ENCODE data around the gene MTG1. TPM values are rescaled to one million over a fixed set of nuclear protein-coding genes. Genes with fewer than 3 reads are reported as not detected.
"Not testable (repeated sequence)": the region's sequence is repeated elsewhere in the genome, so short reads cannot be mapped to it uniquely, and the experiment has no call there.

MTG1 gene
- total and polyA plus RNA-seq, 12 donors = 17.4 to 36.2 (median 23.8) TPM

DNA sequence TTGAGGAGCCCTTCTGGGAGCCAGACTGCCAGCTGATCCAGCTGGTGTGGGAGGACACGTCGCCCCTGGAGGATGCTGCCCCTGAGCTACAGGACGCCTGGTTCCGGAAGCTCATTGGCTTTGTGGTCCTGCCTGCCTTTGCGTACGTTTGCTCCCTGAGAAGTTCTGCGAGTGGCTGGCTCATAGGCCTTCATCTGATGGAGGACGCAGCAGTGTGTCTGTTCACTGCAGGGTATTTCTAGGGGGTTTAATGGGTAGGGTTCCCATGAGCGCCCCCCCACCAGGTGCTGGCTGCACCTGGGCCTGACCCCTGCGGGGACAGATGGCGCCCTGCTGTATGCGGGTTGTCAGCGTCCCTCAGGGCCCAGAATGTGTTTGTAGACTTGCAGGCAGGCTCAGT is 9.9 kb upstream of the MTG1 start:
- Histone ChIP-seq H3K9me3 (no peaks in the 10 kb centered on the region), H3K36me3 (peaks cover 0 to 33% (median 0%) of the 10 kb centered on the region in 9 donors), H3K4me1 (peaks cover 0 to 21% (median 7%) of the 10 kb centered on the region in 9 donors), H3K4me3 (no peak overlapping the region), H3K27ac (no peak overlapping the region), H3K27me3 (no peaks in the 10 kb centered on the region)
- DNase-seq = no peak
- 92 to 93% methylated on average over 13 of the region's 13 CpGs for WGBS, 2 donors
- TF ChIP-seq, protein P1, sequence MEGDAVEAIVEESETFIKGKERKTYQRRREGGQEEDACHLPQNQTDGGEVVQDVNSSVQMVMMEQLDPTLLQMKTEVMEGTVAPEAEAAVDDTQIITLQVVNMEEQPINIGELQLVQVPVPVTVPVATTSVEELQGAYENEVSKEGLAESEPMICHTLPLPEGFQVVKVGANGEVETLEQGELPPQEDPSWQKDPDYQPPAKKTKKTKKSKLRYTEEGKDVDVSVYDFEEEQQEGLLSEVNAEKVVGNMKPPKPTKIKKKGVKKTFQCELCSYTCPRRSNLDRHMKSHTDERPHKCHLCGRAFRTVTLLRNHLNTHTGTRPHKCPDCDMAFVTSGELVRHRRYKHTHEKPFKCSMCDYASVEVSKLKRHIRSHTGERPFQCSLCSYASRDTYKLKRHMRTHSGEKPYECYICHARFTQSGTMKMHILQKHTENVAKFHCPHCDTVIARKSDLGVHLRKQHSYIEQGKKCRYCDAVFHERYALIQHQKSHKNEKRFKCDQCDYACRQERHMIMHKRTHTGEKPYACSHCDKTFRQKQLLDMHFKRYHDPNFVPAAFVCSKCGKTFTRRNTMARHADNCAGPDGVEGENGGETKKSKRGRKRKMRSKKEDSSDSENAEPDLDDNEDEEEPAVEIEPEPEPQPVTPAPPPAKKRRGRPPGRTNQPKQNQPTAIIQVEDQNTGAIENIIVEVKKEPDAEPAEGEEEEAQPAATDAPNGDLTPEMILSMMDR (IDR thresholded peaks at IDR 0.05) = no peak
- ATAC-seq = no peak
- intact Hi-C loops (cut with DNase I) = no loop called here

GRCh38 chr10:133385214-133385613 is 8.7 kb upstream of the MTG1 start:
- no peak for DNase-seq
- peaks cover 0 to 33% (median 0%) of the 10 kb centered on the region in 9 donors for H3K36me3 ChIP-seq
- no peaks in the 10 kb centered on the region for H3K27me3 ChIP-seq
- H3K27ac ChIP-seq = no peak overlapping the region
- no peaks in the 10 kb centered on the region for H3K9me3 ChIP-seq
- intact Hi-C loops (cut with DNase I) = no loop called here
- 95 to 97% methylated on average over 2 of the region's 2 CpGs for WGBS, 2 donors
- TF ChIP-seq, protein P1 (IDR thresholded peaks at IDR 0.05) = no peak
- H3K4me3 ChIP-seq = no peak overlapping the region
- H3K4me1 ChIP-seq = peaks cover 0 to 26% (median 1%) of the 10 kb centered on the region in 9 donors
- ATAC-seq = no peak

- H3K4me3 ChIP-seq; ATAC-seq; H3K9me3 ChIP-seq; H3K27me3 ChIP-seq; DNase-seq; H3K27ac ChIP-seq; intact Hi-C loops (cut with DNase I): not testable (repeated sequence)
- peaks cover 0 to 28% (median 0%) of the 10 kb centered on the region in 9 donors for H3K4me1 ChIP-seq
- WGBS, 2 donors = 97 to 98% methylated on average over 4 of the region's 4 CpGs
- H3K36me3 ChIP-seq = peaks cover 0 to 24% (median 0%) of the 10 kb centered on the region in 9 donors
These were observed 7.0 kb upstream of the MTG1 start for GRCh38 chr10:133386951-133387350.

DNA sequence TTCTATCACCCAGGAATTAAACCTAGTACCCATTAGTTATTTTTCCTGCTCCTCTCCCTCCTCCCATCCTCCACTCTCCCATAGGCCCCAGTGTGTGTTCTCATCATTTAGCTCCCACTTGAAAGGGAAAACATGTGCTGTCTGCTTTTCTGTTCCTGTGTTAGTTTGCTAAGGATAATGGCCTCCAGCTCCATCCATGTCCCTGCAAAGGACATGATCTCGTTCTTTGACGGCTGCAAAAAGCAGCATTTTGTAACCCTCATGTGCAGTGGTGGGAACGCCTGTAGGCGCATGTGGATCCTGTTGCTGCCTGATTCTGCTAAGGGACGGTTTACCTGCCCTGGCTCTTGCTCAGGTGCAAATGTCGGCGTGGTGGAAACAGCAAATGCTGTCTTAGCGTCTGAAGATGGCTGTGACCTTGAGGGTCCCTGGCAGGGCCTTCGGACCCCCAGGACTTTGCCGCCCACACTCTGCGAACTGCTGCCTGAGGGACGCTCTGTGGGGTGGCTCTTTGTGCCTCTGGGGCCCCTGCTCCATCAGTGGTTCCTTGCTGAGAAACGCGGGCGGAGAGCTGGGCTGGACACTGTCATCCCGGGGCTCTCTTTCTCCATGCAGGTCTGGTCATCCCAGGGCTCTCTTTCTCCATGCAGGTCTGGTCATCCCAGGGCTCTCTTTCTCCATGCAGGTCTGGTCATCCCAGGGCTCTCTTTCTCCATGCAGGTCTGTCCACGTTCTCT is 5.6 kb upstream of the MTG1 start:
- ATAC-seq (no peak), DNase-seq (no peak)
- Histone ChIP-seq H3K27me3 (no peaks in the 10 kb centered on the region), H3K36me3 (peaks cover 0 to 17% (median 0%) of the 10 kb centered on the region in 9 donors), H3K27ac (peak overlapping the region in 2 of 10 donors; percentile 78 to 86), H3K4me1 (peaks cover 0 to 30% (median under 1%) of the 10 kb centered on the region in 9 donors), H3K9me3 (no peaks in the 10 kb centered on the region), H3K4me3 (peak overlapping the region in 1 of 10 donors; percentile 38)
- WGBS, 2 donors = 89 to 91% methylated on average over 17 of the region's 17 CpGs
- intact Hi-C loops (cut with DNase I) = no loop called here
- TF ChIP-seq, protein P1 (IDR thresholded peaks at IDR 0.05) = no peak
